Natural killer cell (primary cell): ENCODE measurements around the gene IGFBP3. TPM values are rescaled to one million over a fixed set of nuclear protein-coding genes. Genes with fewer than 3 reads are reported as not detected.

Experiments used
- ATAC-seq, 3 donors: fragments of 150-1000 bp in 2 of 3; fragments of 200-7000 bp in 1 of 3; cut with Tn5 transposase; 1 replicate in 1 of 3; 2 replicates in 2 of 3; pipeline ENCODE4 v1.10.0; 2021; ENCODE audit warnings: mild to moderate bottlenecking in 2 of 3, moderate library complexity in 2 of 3
- DNase-seq, 2 donors: peaks; one replicate each; pipeline versions ENCODE4 v3.0.0 to v3.0.0-alpha.2; 2013 to 2021; ENCODE audit warnings: mixed read lengths in 1 of 2
- H3K27ac ChIP-seq: one replicate; pipeline ENCODE4 v1.5.1; 2013; ENCODE audit warnings: mild to moderate bottlenecking, low read length
- H3K27me3 ChIP-seq: one replicate; pipeline ENCODE4 v1.6.1; 2013; ENCODE audit warnings: low read length; ENCODE audit not compliant: control insufficient read depth, insufficient read depth
- H3K36me3 ChIP-seq: one replicate; pipeline ENCODE4 v1.6.1; 2013; ENCODE audit warnings: low read length; ENCODE audit not compliant: control insufficient read depth, insufficient read depth
- H3K4me1 ChIP-seq: one replicate; pipeline ENCODE4 v1.6.1; 2013; ENCODE audit warnings: low read length; ENCODE audit not compliant: control insufficient read depth, insufficient read depth
- H3K4me3 ChIP-seq: one replicate; pipeline ENCODE4 v1.5.1; 2013; ENCODE audit warnings: low read length
- H3K9me3 ChIP-seq: one replicate; pipeline ENCODE4 v1.6.1; 2013; ENCODE audit warnings: low read length; ENCODE audit not compliant: control insufficient read depth, insufficient read depth
- H3K27ac Mint-ChIP-seq, 2 donors: one replicate each; pipeline ENCODE4 v1.8.0; 2022; ENCODE audit warnings: mild to moderate bottlenecking in 2 of 2, mixed read lengths in 2 of 2, moderate library complexity in 1 of 2
- H3K27me3 Mint-ChIP-seq, 2 donors: one replicate each; pipeline ENCODE4 v1.8.0; 2022; ENCODE audit warnings: low read depth in 2 of 2, mixed read lengths in 2 of 2
- H3K36me3 Mint-ChIP-seq: one replicate; pipeline ENCODE4 v1.8.0; 2022; ENCODE audit warnings: mixed read lengths
- H3K4me1 Mint-ChIP-seq, 2 donors: one replicate each; pipeline ENCODE4 v1.8.0; 2022; ENCODE audit warnings: mixed read lengths in 2 of 2
- H3K4me3 Mint-ChIP-seq: one replicate; pipeline ENCODE4 v1.8.0; 2022; ENCODE audit warnings: mild to moderate bottlenecking, moderate library complexity, mixed read lengths
- H3K9me3 Mint-ChIP-seq, 2 donors: one replicate each; pipeline ENCODE4 v1.8.0; 2022; ENCODE audit warnings: mixed read lengths in 2 of 2
- WGBS: methylation state at CpG from one replicate; pipeline ENCODE4 v1.1.7; 2013; ENCODE audit warnings: missing lambda C conversion rate; ENCODE audit not compliant: insufficient coverage; 5-methylcytosine and 5-hydroxymethylcytosine counted together
- intact Hi-C: fragments of 100-400 bp; cut with micrococcal nuclease; formaldehyde crosslinking; loops from one replicate; pipeline ENCODE4 v1.14.2; 2022
- total RNA-seq, 4 donors: library from RNA; stranded (reverse); fragments of 120-200 nt in 1 of 4; gene quantifications; one replicate each; pipeline versions ENCODE4 v1.2.3 to v1.2.4, GENCODE V29; 2013 to 2022
- TF ChIP-seq, protein P1 (sequence below): fragments of 200-600 bp; IDR thresholded peaks from one replicate; pipeline ENCODE4 v1.8.0; 2022; ENCODE audit warnings: antibody characterized with exemption

Gene IGFBP3
- total RNA-seq, 3 donors from 2014 or later (not counting 1 experiment from before 2014, with no cell fraction given) = 0.39 to 10.2 (median 1.2) TPM

GRCh38 chr7:45917064-45917463 is 4.0 kb downstream of the IGFBP3 start:
- H3K4me3 Mint-ChIP-seq = no peak overlapping the region
- peaks cover 5% of the 10 kb centered on the region for H3K4me1 ChIP-seq
- TF ChIP-seq, protein P1, sequence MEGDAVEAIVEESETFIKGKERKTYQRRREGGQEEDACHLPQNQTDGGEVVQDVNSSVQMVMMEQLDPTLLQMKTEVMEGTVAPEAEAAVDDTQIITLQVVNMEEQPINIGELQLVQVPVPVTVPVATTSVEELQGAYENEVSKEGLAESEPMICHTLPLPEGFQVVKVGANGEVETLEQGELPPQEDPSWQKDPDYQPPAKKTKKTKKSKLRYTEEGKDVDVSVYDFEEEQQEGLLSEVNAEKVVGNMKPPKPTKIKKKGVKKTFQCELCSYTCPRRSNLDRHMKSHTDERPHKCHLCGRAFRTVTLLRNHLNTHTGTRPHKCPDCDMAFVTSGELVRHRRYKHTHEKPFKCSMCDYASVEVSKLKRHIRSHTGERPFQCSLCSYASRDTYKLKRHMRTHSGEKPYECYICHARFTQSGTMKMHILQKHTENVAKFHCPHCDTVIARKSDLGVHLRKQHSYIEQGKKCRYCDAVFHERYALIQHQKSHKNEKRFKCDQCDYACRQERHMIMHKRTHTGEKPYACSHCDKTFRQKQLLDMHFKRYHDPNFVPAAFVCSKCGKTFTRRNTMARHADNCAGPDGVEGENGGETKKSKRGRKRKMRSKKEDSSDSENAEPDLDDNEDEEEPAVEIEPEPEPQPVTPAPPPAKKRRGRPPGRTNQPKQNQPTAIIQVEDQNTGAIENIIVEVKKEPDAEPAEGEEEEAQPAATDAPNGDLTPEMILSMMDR = no peak
- no peaks in the 10 kb centered on the region for H3K36me3 Mint-ChIP-seq
- peaks cover under 1 to 7% of the 10 kb centered on the region in 2 donors for H3K4me1 Mint-ChIP-seq
- DNase-seq = no peak
- H3K27me3 Mint-ChIP-seq = peaks cover 19 to 25% of the 10 kb centered on the region in 2 donors
- no peaks in the 10 kb centered on the region for H3K36me3 ChIP-seq
- no peak for ATAC-seq
- no peak overlapping the region for H3K4me3 ChIP-seq
- H3K9me3 Mint-ChIP-seq = no peaks in the 10 kb centered on the region
- no peak overlapping the region for H3K27ac ChIP-seq
- H3K9me3 ChIP-seq = no peaks in the 10 kb centered on the region
- 77% methylated on average over 14 of the region's 14 CpGs for WGBS
- no peak overlapping the region for H3K27ac Mint-ChIP-seq
- peaks cover 11% of the 10 kb centered on the region for H3K27me3 ChIP-seq
- intact Hi-C loops = loop anchor here (1.0 to 2.0 kb wide), 2 partner anchors 435 to 1902 kb away; no protein-coding TSS in a partner anchor

- DNase-seq (no peak), ATAC-seq (no peak)
- TF ChIP-seq, protein P1 = no peak
- Mint-ChIP-seq H3K4me3 (no peak overlapping the region), H3K27ac (no peak overlapping the region), H3K4me1 (peaks cover 0 to 5% of the 10 kb centered on the region in 2 donors), H3K27me3 (peaks cover 18 to 26% of the 10 kb centered on the region in 2 donors), H3K36me3 (no peaks in the 10 kb centered on the region), H3K9me3 (no peaks in the 10 kb centered on the region)
- WGBS = 85% methylated on average over 3 of the region's 3 CpGs
- intact Hi-C loops = loop anchor here (2.0 kb wide), 1 partner anchor 1903 kb away; no protein-coding TSS in a partner anchor
- H3K36me3 ChIP-seq = no peaks in the 10 kb centered on the region
- H3K9me3 ChIP-seq = no peaks in the 10 kb centered on the region
- no peaks in the 10 kb centered on the region for H3K4me1 ChIP-seq
- H3K4me3 ChIP-seq = no peak overlapping the region
- no peak overlapping the region for H3K27ac ChIP-seq
- H3K27me3 ChIP-seq = peaks cover 4% of the 10 kb centered on the region
Observed at GRCh38 chr7:45915606-45916005, 5.5 kb downstream of the IGFBP3 start.

- intact Hi-C loops = no loop called here
- TF ChIP-seq, protein P1 = no peak
- peaks cover 12 to 24% of the 10 kb centered on the region in 2 donors for H3K27me3 Mint-ChIP-seq
- peaks cover 4% of the 10 kb centered on the region for H3K27me3 ChIP-seq
- no peaks in the 10 kb centered on the region for H3K4me1 ChIP-seq
- H3K36me3 Mint-ChIP-seq = no peaks in the 10 kb centered on the region
- H3K9me3 Mint-ChIP-seq = no peaks in the 10 kb centered on the region
- no peaks in the 10 kb centered on the region for H3K36me3 ChIP-seq
- 90% methylated on average over 12 of the region's 12 CpGs for WGBS
- ATAC-seq (no peak), DNase-seq (no peak)
- no peak overlapping the region for H3K4me3 Mint-ChIP-seq
- H3K27ac ChIP-seq = no peak overlapping the region
- H3K27ac Mint-ChIP-seq = no peak overlapping the region
- no peaks in the 10 kb centered on the region for H3K9me3 ChIP-seq
- H3K4me3 ChIP-seq = no peak overlapping the region
- H3K4me1 Mint-ChIP-seq = no peaks in the 10 kb centered on the region
Observed at GRCh38 chr7:45914911-45915310, 6.2 kb downstream of the IGFBP3 start.

DNA sequence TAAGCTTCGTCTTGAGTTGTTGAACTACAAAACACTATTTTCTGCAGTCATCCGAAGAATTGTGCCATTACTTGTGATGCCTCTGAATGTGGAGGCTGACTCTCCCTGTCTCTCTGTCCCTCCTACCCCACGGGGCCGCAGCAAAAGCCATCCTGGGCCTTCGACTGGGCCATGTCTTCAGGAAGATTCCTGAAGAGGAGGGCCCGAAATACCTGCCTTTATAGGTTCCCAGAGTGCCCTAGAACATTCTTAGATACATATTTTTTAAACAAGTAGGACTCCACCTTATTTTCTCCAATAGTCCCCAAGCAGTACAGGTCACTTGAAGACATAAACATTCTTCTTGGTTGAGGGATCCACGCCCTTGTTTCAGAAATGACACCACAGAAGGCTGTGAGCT is 8.1 kb downstream of the IGFBP3 start:
- intact Hi-C loops = no loop called here
- no peak overlapping the region for H3K27ac Mint-ChIP-seq
- Histone ChIP-seq H3K9me3 (no peaks in the 10 kb centered on the region), H3K27me3 (no peaks in the 10 kb centered on the region), H3K36me3 (no peaks in the 10 kb centered on the region), H3K4me3 (no peak overlapping the region), H3K27ac (no peak overlapping the region), H3K4me1 (no peaks in the 10 kb centered on the region)
- H3K4me3 Mint-ChIP-seq = no peak overlapping the region
- DNase-seq (no peak), ATAC-seq (no peak)
- no peaks in the 10 kb centered on the region for H3K9me3 Mint-ChIP-seq
- H3K4me1 Mint-ChIP-seq = no peaks in the 10 kb centered on the region
- 72% methylated on average over 7 of the region's 7 CpGs for WGBS
- peaks cover 20 to 21% of the 10 kb centered on the region in 2 donors for H3K27me3 Mint-ChIP-seq
- no peaks in the 10 kb centered on the region for H3K36me3 Mint-ChIP-seq
- TF ChIP-seq, protein P1 = no peak
